HEK293 (cell line): ENCODE measurements around the gene PLA2G5.
A peak's percentile ranks its signal among the peaks of the same experiment; 100 is the strongest.

Source experiments
- CTCF ChIA-PET: fragments of 350-600 bp; formaldehyde crosslinking; extraction: SDS; loops from one replicate; lab custom pipeline; 2021; ENCODE audit warnings: antibody characterized with exemption; lab: Yijun Ruan, JAX
- POLR2A ChIA-PET: fragments of 300-600 bp; formaldehyde crosslinking; extraction: SDS; loops from one replicate; lab custom pipeline; 2020; ENCODE audit warnings: antibody characterized with exemption, inconsistent platforms; lab: Yijun Ruan, JAX
- H3K27ac ChIP-seq: fragments of 200-500 bp; sonication (Bioruptor generic); 2 replicates; pipeline ENCODE4 v1.5.1; 2014; ENCODE audit warnings: low read depth, low read length, control low read depth, inconsistent platforms; ENCODE audit errors: extremely low read depth
- H3K36me3 ChIP-seq, 2 experiments: fragments of 200-500 bp in 1 of 2; sonication (Bioruptor generic) in 1 of 2; 1 replicate in 1 of 2; 2 replicates in 1 of 2; pipeline ENCODE4 v1.5.1; 2014 to 2017; ENCODE audit warnings: inconsistent platforms in 2 of 2, low read length in 2 of 2; ENCODE audit not compliant: control insufficient read depth in 2 of 2, insufficient read depth in 1 of 2
- H3K4me1 ChIP-seq: fragments of 200-500 bp; sonication (Bioruptor generic); 2 replicates; pipeline ENCODE4 v1.5.1; 2014; ENCODE audit warnings: mild to moderate bottlenecking, low read length, inconsistent platforms; ENCODE audit not compliant: control insufficient read depth, insufficient read depth
- H3K4me3 ChIP-seq: 2 replicates; pipeline ENCODE4 v1.5.1; 2011; ENCODE audit warnings: low read depth, mild to moderate bottlenecking, control low read depth, low read length, moderate library complexity
- H3K9me3 ChIP-seq: fragments of 200-500 bp; sonication (Bioruptor generic); 2 replicates; pipeline ENCODE4 v1.5.1; 2014; ENCODE audit warnings: low read depth, low read length, inconsistent platforms; ENCODE audit not compliant: control insufficient read depth, insufficient read depth
- EGR2 ChIP-seq: fragments of 450-650 bp; formaldehyde crosslinking; IDR thresholded peaks from 2 replicates; pipeline ENCODE4 v1.5.1; 2016; ENCODE audit warnings: low read depth, missing biosample characterization, missing genetic modification characterization
- MEIS1 ChIP-seq: sonication (generic); formaldehyde crosslinking; IDR thresholded peaks from 2 replicates; pipeline ENCODE4 v1.8.1; 2022; ENCODE audit warnings: missing genetic modification reagents, mild to moderate bottlenecking, borderline replicate concordance
- MYNN ChIP-seq: fragments of 450-650 bp; formaldehyde crosslinking; IDR thresholded peaks from 2 replicates; pipeline ENCODE4 v1.5.1; 2016; ENCODE audit warnings: missing biosample characterization, missing genetic modification characterization, borderline replicate concordance
- PRDM1 ChIP-seq: fragments of 450-650 bp; formaldehyde crosslinking; IDR thresholded peaks from 2 replicates; pipeline ENCODE4; 2016; ENCODE audit warnings: missing biosample characterization, missing genetic modification characterization
- ZBTB17 ChIP-seq: fragments of 450-650 bp; formaldehyde crosslinking; IDR thresholded peaks from 2 replicates; pipeline ENCODE4 v1.5.1; 2016; ENCODE audit warnings: missing biosample characterization, missing genetic modification characterization
- ZNF132 ChIP-seq: fragments of 450-650 bp; formaldehyde crosslinking; IDR thresholded peaks from 2 replicates; pipeline ENCODE4 v1.5.1; 2017; ENCODE audit warnings: missing biosample characterization, missing genetic modification characterization, borderline replicate concordance
- ZNF2 ChIP-seq: fragments of 450-650 bp; formaldehyde crosslinking; IDR thresholded peaks from 2 replicates; pipeline ENCODE4 v1.5.1; 2016; ENCODE audit warnings: missing biosample characterization, missing genetic modification characterization
- ZNF335 ChIP-seq: fragments of 450-650 bp; formaldehyde crosslinking; conservative IDR thresholded peaks from 2 replicates; pipeline ENCODE4 v1.5.1; 2016; ENCODE audit warnings: missing biosample characterization, missing genetic modification characterization
- ZNF350 ChIP-seq: fragments of 450-650 bp; formaldehyde crosslinking; IDR thresholded peaks from 2 replicates; pipeline ENCODE4 v1.5.0; 2017; ENCODE audit warnings: missing biosample characterization, mild to moderate bottlenecking, missing genetic modification characterization
- ZNF473 ChIP-seq: fragments of 450-650 bp; formaldehyde crosslinking; IDR thresholded peaks from 2 replicates; pipeline ENCODE4 v1.5.1; 2017; ENCODE audit warnings: missing biosample characterization, missing genetic modification characterization
- ZNF670 ChIP-seq: fragments of 450-650 bp; formaldehyde crosslinking; IDR thresholded peaks from 2 replicates; pipeline ENCODE4 v1.5.1; 2016; ENCODE audit warnings: missing biosample characterization, missing genetic modification characterization, low read depth
- ZNF747 ChIP-seq: fragments of 450-650 bp; formaldehyde crosslinking; IDR thresholded peaks from 2 replicates; pipeline ENCODE4 v1.5.1; 2016; ENCODE audit warnings: missing biosample characterization, missing genetic modification characterization
- ZNF791 ChIP-seq: fragments of 450-650 bp; formaldehyde crosslinking; IDR thresholded peaks from 2 replicates; pipeline ENCODE4 v1.5.1; 2016; ENCODE audit warnings: missing biosample characterization, missing genetic modification characterization
- ZNF843 ChIP-seq: fragments of 450-650 bp; formaldehyde crosslinking; IDR thresholded peaks from 2 replicates; pipeline ENCODE4 v1.5.1; 2016; ENCODE audit warnings: missing biosample characterization, missing genetic modification characterization
- TF ChIP-seq, protein P1 (sequence below): fragments of 450-650 bp; formaldehyde crosslinking; IDR thresholded peaks from 2 replicates; pipeline ENCODE4 v1.5.1; 2016; ENCODE audit warnings: missing biosample characterization, missing genetic modification characterization
- TF ChIP-seq, protein P2 (sequence below): fragments of 450-650 bp; formaldehyde crosslinking; IDR thresholded peaks from 2 replicates; pipeline ENCODE4 v1.5.1; 2017; ENCODE audit warnings: missing biosample characterization, missing genetic modification characterization
- TF ChIP-seq, protein P3 (sequence below): fragments of 450-650 bp; formaldehyde crosslinking; IDR thresholded peaks from 2 replicates; pipeline ENCODE4 v1.5.1; 2016; ENCODE audit warnings: missing biosample characterization, missing genetic modification characterization
- TF ChIP-seq, protein P4 (sequence below): fragments of 450-650 bp; formaldehyde crosslinking; IDR thresholded peaks from 2 replicates; pipeline ENCODE4 v1.5.1; 2016; ENCODE audit warnings: missing biosample characterization, missing genetic modification characterization, borderline replicate concordance

PLA2G5 gene

DNA sequence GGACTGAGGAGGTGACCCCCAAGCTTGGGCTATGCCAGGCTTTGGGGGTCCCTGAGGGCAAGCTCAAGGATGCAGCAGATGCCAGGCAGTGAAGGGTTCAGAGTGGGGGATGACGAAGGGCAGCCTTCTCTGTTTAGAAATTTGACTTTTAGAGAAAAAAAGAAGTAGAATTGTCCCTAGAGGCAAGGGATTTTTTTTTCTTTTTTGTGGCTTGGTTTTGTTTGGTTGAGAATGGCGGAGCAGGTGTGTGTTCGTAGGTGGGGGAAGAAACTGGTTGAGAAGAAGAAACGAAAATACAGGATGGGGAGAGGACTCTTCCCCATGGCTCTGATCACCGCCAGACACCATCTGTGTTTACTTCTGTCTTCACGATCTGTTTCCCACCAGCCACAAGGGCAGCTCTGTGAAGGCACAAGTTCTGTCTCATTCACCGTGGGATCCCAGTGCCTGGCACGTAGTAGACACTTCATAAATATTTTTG lies 8.2 kb downstream of the PLA2G5 start:
- CTCF ChIA-PET, result no interaction called here
- H3K4me3 ChIP-seq, result no peak overlapping the region

DNA sequence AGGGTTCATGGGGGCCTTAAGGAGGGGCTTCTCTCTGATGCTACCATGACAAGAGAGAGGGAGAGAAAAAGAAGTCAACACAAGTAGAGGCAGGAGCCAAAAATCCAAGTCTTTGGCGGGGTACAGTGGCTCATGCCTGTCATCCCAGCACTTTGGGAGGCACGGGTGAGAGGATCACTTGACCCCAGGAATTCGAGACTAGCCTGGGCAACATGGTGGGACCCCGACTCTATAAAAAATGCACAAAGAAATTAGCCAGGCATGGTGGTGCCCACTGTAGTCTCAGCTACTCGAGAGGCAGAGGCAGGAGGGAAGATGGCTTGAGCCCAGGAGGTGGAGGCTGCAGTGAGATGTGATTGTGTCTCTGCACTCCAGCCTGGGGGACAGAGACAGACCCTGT lies 8.7 kb downstream of the PLA2G5 start:
- CTCF ChIA-PET, result no interaction called here
- H3K27ac ChIP-seq, result no peak overlapping the region

More for the DNA sequence above, 8.2 kb downstream of the PLA2G5 start:
- TF ChIP-seq EGR2 (tag by site-specific recombination) (no peak), ZNF791 (tag by site-specific recombination) (no peak), ZNF747 (tag by site-specific recombination) (no peak), ZNF350 (tag by site-specific recombination) (no peak), PRDM1 (tag by site-specific recombination) (no peak), ZNF473 (tag by site-specific recombination) (no peak), ZNF843 (tag by site-specific recombination) (no peak)
- TF ChIP-seq, protein P1, sequence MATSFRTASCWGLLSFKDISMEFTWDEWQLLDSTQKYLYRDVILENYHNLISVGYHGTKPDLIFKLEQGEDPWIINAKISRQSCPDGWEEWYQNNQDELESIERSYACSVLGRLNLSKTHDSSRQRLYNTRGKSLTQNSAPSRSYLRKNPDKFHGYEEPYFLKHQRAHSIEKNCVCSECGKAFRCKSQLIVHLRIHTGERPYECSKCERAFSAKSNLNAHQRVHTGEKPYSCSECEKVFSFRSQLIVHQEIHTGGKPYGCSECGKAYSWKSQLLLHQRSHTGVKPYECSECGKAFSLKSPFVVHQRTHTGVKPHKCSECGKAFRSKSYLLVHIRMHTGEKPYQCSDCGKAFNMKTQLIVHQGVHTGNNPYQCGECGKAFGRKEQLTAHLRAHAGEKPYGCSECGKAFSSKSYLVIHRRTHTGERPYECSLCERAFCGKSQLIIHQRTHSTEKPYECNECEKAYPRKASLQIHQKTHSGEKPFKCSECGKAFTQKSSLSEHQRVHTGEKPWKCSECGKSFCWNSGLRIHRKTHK (tag by site-specific recombination), result no peak
- TF ChIP-seq, protein P2, sequence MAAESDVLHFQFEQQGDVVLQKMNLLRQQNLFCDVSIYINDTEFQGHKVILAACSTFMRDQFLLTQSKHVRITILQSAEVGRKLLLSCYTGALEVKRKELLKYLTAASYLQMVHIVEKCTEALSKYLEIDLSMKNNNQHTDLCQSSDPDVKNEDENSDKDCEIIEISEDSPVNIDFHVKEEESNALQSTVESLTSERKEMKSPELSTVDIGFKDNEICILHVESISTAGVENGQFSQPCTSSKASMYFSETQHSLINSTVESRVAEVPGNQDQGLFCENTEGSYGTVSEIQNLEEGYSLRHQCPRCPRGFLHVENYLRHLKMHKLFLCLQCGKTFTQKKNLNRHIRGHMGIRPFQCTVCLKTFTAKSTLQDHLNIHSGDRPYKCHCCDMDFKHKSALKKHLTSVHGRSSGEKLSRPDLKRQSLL (tag by site-specific recombination), result no peak
- TF ChIP-seq, protein P3, sequence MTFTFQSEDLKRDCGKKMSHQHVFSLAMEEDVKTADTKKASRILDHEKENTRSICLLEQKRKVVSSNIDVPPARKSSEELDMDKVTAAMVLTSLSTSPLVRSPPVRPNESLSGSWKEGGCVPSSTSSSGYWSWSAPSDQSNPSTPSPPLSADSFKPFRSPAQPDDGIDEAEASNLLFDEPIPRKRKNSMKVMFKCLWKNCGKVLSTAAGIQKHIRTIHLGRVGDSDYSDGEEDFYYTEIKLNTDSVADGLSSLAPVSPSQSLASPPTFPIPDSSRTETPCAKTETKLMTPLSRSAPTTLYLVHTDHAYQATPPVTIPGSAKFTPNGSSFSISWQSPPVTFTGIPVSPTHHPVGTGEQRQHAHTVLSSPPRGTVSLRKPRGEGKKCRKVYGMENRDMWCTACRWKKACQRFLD (tag by site-specific recombination), result no peak
- Histone ChIP-seq H3K36me3 (no peaks in the 10 kb centered on the region), H3K9me3 (no peaks in the 10 kb centered on the region), H3K4me1 (no peaks in the 10 kb centered on the region), H3K27ac (no peak overlapping the region)
- POLR2A ChIA-PET, result no interaction called here

DNA sequence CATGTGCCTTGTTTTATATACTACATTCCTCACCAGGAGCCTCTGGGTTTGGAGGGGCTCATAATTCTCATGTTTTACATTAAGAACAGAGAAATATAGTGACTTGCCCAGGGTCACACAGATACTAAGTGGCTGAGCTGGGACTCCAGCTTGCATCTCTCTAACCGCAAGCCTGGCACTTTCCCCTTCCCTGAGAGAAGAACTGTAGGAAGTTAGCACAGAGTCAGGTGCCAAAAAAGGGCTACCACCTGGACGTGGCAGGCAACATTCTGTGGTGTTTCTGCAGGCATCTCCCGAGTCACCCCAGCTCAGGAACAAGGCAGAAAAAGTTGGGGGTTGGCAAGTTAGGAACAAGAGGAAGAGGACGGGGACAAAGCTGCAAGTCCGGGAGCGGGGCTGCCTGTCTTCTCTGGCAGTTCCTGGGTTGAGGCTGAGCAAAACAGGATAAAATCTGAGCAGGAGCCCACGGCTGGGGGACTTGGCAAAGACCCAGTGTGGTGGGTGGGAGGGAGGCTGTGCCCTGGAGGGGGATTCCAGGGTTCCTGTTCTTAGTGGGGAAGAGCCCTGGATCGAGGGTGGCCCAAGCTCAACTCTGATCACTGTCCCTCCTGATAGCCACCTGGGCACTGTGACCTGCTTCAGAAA lies 9.8 kb downstream of the PLA2G5 start:
- H3K36me3 ChIP-seq, result no peaks in the 10 kb centered on the region
- no peak overlapping the region for H3K4me3 ChIP-seq
- H3K4me1 ChIP-seq, result no peaks in the 10 kb centered on the region
- ChIA-PET CTCF (interaction anchor here (0.7 kb wide), 1 partner anchor 10 kb away, joined by 3 read pairs; no protein-coding TSS in a partner anchor), POLR2A (interaction anchor here (0.6 kb wide), 1 partner anchor 673 kb away, joined by 3 read pairs; no protein-coding TSS in a partner anchor)
- H3K9me3 ChIP-seq, result no peaks in the 10 kb centered on the region
- no peak overlapping the region for H3K27ac ChIP-seq
- no peak for TF ChIP-seq ZNF2 (tag by site-specific recombination)
- no peak for TF ChIP-seq MYNN (tag by site-specific recombination)
- TF ChIP-seq MEIS1 (CRISPR knock-in tag), result no peak
- 0 out of 2 replicates have a peak, but pooled peaks have one; percentile 14 for TF ChIP-seq ZNF335 (tag by site-specific recombination)
- no peak for TF ChIP-seq ZBTB17 (tag by site-specific recombination)
- no peak for TF ChIP-seq ZNF670 (tag by site-specific recombination)

More for the DNA sequence above, 8.7 kb downstream of the PLA2G5 start:
- Histone ChIP-seq H3K4me3 (no peak overlapping the region), H3K4me1 (no peaks in the 10 kb centered on the region), H3K9me3 (no peaks in the 10 kb centered on the region), H3K36me3 (no peaks in the 10 kb centered on the region)
- POLR2A ChIA-PET, result no interaction called here
- no peak for TF ChIP-seq ZNF132 (tag by site-specific recombination)
- TF ChIP-seq, protein P4, sequence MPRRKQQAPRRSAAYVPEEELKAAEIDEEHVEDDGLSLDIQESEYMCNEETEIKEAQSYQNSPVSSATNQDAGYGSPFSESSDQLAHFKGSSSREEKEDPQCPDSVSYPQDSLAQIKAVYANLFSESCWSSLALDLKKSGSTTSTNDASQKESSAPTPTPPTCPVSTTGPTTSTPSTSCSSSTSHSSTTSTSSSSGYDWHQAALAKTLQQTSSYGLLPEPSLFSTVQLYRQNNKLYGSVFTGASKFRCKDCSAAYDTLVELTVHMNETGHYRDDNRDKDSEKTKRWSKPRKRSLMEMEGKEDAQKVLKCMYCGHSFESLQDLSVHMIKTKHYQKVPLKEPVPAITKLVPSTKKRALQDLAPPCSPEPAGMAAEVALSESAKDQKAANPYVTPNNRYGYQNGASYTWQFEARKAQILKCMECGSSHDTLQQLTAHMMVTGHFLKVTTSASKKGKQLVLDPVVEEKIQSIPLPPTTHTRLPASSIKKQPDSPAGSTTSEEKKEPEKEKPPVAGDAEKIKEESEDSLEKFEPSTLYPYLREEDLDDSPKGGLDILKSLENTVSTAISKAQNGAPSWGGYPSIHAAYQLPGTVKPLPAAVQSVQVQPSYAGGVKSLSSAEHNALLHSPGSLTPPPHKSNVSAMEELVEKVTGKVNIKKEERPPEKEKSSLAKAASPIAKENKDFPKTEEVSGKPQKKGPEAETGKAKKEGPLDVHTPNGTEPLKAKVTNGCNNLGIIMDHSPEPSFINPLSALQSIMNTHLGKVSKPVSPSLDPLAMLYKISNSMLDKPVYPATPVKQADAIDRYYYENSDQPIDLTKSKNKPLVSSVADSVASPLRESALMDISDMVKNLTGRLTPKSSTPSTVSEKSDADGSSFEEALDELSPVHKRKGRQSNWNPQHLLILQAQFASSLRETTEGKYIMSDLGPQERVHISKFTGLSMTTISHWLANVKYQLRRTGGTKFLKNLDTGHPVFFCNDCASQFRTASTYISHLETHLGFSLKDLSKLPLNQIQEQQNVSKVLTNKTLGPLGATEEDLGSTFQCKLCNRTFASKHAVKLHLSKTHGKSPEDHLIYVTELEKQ (tag by site-specific recombination), result no peak
